ENCODE data around the gene TUSC1. TPM values are rescaled to one million over a fixed set of nuclear protein-coding genes. Genes with fewer than 3 reads are reported as not detected.
"Not testable (repeated sequence)": the region's sequence is repeated elsewhere in the genome, so short reads cannot be mapped to it uniquely, and the experiment has no call there.

TUSC1 gene
- total RNA-seq (under 1 TPM in 1 of 2 experiments, not detected in 1; 0.25 TPM), polyA plus RNA-seq (under 1 TPM in 2 of 3 donors, not detected in 1; 0.11 to 0.14 TPM), total RNA-seq (0 to 0.39 (median 0.08) reads per million in 6 experiments)

DNA sequence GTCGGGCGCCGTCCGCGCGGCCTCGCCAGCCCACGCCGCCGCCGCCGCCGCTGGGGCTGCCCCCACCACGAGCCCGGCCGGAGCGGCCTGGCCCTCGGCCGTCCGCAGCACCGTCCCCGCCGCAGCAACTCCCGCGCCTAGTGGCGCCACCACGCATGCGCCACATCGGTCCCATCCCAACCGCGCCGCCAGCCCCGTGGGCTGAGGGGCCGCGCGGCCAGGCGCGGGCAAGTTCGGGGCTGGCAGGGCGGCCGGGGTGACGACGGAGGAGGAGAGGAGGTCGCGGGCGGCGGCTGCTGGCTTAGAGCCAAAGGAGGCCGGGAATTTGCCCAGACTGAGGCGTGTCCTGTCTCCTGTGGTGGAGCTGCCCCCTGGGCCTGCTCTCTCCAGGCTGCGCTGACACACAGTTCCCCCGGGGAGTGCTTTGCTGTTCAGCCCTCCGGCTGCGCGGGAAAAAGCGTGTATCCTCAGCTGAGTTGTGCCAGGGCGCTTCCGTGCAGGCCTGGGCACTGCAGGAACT, at the start of gene TUSC1:
TSS of gene TUSC1 (minus strand) at position 298 of the 520 bp plus-strand sequence. CDS start at position 166, 132 bp downstream.
- POLR2A ChIA-PET = no interaction called here
- peak in 1 of 10 donors; percentile 2 for DNase-seq
- H3K27me3 Mint-ChIP-seq = peaks cover 8 to 26% (median 16%) of the 10 kb centered on the region in 5 donors
- H3K9me3 Mint-ChIP-seq = peaks cover 4 to 21% (median 10%) of the 10 kb centered on the region in 9 donors
- H3K36me3 Mint-ChIP-seq = peaks cover 0 to 8% (median 4%) of the 10 kb centered on the region in 3 donors
- H3K4me3 Mint-ChIP-seq = peak within 1 kb of the TSS in 9 of 10 donors; percentile 33 to 75 (median 54)
- no peak within 1 kb of the TSS for H3K27ac Mint-ChIP-seq
- peaks cover 0 to 7% (median 1%) of the 10 kb centered on the region in 4 donors for H3K4me1 Mint-ChIP-seq
- peak in 1 of 2 donors; percentile 33 for ATAC-seq

DNA sequence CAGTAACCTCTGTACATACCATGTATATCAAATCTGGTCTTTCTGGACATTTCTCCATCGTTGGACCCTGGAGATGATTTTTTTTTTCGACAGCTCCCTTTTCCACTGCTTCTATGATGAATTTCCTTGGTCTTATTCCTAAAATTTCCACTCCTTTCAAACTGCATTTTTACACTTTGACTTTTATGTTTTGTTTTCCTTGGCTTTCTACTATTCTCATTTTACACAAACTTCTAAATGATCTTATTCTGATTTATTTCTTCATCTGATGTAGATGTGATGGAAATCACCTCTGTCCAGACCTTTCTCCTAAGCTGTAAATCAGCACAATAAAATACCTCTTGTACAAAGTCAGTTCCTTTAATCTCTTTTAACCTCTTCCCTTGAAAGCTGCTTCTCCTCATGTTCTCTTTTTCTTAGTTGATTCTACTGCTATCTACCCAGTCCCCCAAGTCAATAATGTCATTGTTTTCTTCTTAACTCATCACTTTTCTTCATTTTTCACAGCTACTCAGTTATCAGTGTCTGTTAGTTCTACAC, 48.7 kb upstream of the TUSC1 start:
- no peaks in the 10 kb centered on the region for H3K27me3 Mint-ChIP-seq
- POLR2A ChIA-PET = no interaction called here
- H3K27ac Mint-ChIP-seq = no peak overlapping the region

DNA sequence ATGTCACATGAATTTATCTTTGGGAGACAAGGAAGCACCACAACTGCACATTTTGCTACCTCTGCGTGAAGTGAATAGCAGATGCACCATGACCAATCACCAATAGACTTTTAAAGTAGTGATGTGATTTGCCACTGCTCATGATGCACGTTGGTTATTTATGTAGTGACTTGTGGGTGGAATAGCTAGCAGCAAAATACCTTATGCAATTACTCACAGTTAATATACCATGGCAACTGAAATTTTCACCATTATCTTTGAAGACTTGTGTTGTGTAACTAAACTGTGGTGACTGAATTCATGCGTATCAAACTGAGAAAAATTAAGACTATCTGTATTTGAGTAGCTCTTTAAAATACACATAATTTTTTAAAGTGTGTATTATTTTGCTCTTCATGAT, 46.2 kb upstream of the TUSC1 start:
- DNase-seq (no peak), ATAC-seq (no peak)
- POLR2A ChIA-PET = no interaction called here
- Mint-ChIP-seq H3K9me3 (peaks cover 0 to 7% (median 3%) of the 10 kb centered on the region in 9 donors), H3K27me3 (no peaks in the 10 kb centered on the region), H3K36me3 (no peaks in the 10 kb centered on the region), H3K4me3 (no peak overlapping the region), H3K4me1 (no peaks in the 10 kb centered on the region), H3K27ac (no peak overlapping the region)

More for the DNA sequence above, 48.7 kb upstream of the TUSC1 start:
- Mint-ChIP-seq H3K36me3 (peaks cover 0 to 4% (median 0%) of the 10 kb centered on the region in 3 donors), H3K4me1 (no peaks in the 10 kb centered on the region), H3K9me3 (peaks cover 0 to 15% (median 7%) of the 10 kb centered on the region in 9 donors), H3K4me3 (no peak overlapping the region)
- DNase-seq (no peak), ATAC-seq (no peak)

DNA sequence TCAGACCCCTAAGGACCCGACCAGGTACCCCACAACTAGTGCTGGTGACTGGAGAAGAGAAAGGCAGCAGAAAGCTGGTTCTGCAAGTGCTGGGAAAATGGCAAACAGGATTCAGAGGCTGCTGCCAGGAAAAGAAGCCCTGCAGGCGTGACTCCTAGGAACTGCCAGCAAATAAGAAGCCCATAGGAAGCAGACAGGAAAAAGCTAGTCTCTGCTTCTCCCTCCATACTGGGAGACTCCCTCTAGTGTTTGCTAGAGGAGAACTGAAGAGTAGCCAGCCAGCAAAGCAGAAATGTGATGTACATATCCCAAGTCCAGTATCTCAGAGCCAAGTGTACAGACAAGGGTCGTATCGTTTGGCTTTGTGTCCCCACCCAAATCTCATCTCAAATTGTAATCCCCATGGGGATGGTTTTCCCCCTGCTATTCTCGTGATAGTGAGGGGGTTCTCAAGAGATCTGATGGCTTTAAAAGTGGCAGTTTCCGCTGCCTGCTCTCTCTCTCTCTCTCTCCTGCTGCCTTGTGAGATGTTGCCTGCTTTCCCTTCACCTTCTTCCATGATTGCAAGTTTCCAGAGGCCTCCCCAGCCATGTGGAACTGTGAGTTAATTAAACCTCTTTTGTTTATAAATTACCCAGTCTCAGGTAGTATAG, 38.1 kb upstream of the TUSC1 start:
- Mint-ChIP-seq H3K4me1 (no peaks in the 10 kb centered on the region), H3K27ac (no peak overlapping the region), H3K4me3 (no peak overlapping the region), H3K9me3 (peaks cover 0 to 11% (median 5%) of the 10 kb centered on the region in 9 donors), H3K27me3 (no peaks in the 10 kb centered on the region), H3K36me3 (no peaks in the 10 kb centered on the region)
- no peak for ATAC-seq
- POLR2A ChIA-PET = no interaction called here
- DNase-seq = no peak

DNA sequence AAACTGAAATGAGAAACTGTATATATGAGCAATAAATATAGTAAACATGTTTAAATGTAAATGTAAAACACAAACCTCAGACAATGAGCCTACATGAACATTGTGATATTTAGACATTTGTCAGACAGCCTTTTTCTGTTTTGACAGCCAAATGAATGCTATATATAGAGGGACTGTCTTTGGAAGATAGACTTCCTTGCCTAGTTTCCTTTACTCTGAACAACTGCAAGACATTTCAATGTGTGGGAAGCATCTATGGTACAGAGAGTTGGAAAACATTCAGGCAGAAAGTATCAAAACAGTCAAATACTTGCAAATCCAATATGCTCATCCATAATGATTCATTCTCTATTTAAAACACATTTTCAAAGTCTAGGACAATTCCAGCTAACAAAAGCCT, 31.7 kb upstream of the TUSC1 start:
- ATAC-seq (no peak), DNase-seq (no peak)
- POLR2A ChIA-PET = no interaction called here
- Mint-ChIP-seq H3K9me3 (peaks cover 0 to 12% (median 2%) of the 10 kb centered on the region in 9 donors), H3K4me1 (no peaks in the 10 kb centered on the region), H3K27me3 (no peaks in the 10 kb centered on the region), H3K36me3 (no peaks in the 10 kb centered on the region), H3K4me3 (no peak overlapping the region), H3K27ac (no peak overlapping the region)

DNA sequence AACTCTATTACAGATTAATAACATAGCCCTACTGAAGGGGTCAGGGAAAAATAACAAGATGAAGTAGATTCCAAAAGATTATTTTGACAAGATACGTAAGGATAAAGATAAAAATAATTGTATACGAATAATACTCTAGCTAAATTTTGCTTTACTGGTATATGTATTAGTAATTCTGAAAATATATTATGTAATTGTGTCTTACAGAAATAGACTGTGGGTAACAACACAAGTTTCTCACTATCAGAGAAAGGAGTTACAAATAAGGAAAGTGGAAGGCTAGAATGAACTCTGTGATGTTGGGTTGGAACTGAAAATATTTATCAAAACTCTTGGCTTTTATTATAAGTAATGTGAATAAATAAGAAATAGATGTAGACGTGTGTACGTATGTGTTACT, 26.6 kb upstream of the TUSC1 start:
- POLR2A ChIA-PET = no interaction called here
- H3K4me1 Mint-ChIP-seq = no peaks in the 10 kb centered on the region
- H3K36me3 Mint-ChIP-seq = no peaks in the 10 kb centered on the region
- peaks cover 0 to 22% (median 3%) of the 10 kb centered on the region in 9 donors for H3K9me3 Mint-ChIP-seq
- H3K27ac Mint-ChIP-seq = no peak overlapping the region
- no peaks in the 10 kb centered on the region for H3K27me3 Mint-ChIP-seq
- H3K4me3 Mint-ChIP-seq = no peak overlapping the region
- ATAC-seq (no peak), DNase-seq (no peak)

DNA sequence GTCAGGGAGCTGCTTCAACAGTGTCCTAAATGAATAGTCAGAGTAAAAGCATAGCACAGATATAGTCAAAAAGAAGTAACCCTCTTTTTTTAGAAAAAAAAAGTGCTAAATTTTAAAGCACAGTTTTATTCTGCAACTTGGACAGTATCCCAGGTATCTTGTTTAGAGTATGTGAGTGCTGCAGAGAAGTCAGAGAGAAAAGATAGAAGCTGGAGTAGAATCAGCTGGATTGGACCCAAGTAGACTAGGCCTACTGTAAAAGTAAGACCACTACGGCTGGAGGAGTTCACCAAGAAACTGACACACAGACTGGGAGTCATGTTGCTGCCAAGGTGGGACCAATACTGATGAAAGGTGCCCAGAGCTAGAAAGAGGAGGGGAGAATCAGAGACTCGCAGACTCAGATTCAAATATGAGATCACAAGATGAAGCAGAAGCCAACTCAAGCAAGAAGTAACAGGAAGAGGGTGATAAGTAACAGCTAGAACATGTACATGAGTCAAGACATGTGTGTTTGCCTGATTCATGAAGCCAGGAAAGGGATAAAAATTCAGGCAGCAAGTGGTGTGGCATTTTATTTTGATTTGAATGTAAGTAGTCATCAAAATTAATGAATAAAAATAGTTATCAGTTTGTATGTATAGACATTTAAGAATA, 25.6 kb upstream of the TUSC1 start:
- ATAC-seq = no peak
- no peaks in the 10 kb centered on the region for H3K27me3 Mint-ChIP-seq
- H3K9me3 Mint-ChIP-seq = peaks cover 0 to 22% (median 3%) of the 10 kb centered on the region in 9 donors
- POLR2A ChIA-PET = no interaction called here
- DNase-seq = no peak
- no peak overlapping the region for H3K4me3 Mint-ChIP-seq
- no peaks in the 10 kb centered on the region for H3K4me1 Mint-ChIP-seq
- H3K36me3 Mint-ChIP-seq = no peaks in the 10 kb centered on the region
- H3K27ac Mint-ChIP-seq = no peak overlapping the region

DNA sequence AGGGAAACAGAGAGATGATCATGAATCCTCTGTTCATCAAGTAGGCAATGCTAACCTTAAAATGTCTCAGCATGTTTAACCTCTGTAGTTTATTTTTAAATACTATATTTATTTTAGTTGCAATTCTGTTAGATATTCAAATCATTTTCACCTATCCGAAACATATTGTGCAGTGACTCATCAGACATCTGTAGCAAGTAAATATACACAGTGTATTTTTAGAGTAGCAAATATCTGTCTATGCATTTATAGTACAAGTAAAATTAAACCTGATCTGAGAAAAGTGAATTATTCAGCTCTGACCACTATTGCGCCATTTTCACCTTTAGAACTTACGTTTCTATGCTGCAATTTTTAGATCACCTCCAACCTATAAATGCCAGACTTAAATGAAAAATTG, 24.3 kb upstream of the TUSC1 start:
- ATAC-seq (no peak), DNase-seq (no peak)
- POLR2A ChIA-PET = no interaction called here
- H3K36me3 Mint-ChIP-seq = no peaks in the 10 kb centered on the region
- H3K27me3 Mint-ChIP-seq = no peaks in the 10 kb centered on the region
- no peak overlapping the region for H3K27ac Mint-ChIP-seq
- H3K4me3 Mint-ChIP-seq = no peak overlapping the region
- no peaks in the 10 kb centered on the region for H3K4me1 Mint-ChIP-seq
- H3K9me3 Mint-ChIP-seq = peaks cover 0 to 22% (median 3%) of the 10 kb centered on the region in 9 donors

DNA sequence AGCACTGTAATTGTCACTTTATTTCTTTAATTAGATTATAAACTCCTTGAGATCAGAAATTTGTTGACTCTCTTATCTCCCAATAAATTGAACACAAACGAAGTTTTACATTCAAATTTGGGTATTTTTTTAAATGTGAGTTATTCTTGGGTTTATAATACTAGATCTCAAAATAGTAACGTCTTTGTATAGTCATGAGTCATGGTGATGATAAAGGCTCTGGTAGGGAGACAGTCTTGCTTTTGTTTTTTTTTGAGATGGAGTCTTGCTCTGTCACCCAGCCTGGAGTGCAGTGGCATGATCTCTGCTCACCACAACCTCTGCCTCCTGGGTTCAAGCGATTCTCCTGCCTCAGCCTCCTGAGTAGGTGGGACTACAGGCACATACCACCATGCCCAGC, 22.7 kb upstream of the TUSC1 start:
- H3K4me1 Mint-ChIP-seq, POLR2A ChIA-PET, H3K36me3 Mint-ChIP-seq, H3K27ac Mint-ChIP-seq, H3K4me3 Mint-ChIP-seq, DNase-seq, H3K27me3 Mint-ChIP-seq, ATAC-seq: not testable (repeated sequence)
- H3K9me3 Mint-ChIP-seq = peaks cover 0 to 22% (median 3%) of the 10 kb centered on the region in 9 donors

DNA sequence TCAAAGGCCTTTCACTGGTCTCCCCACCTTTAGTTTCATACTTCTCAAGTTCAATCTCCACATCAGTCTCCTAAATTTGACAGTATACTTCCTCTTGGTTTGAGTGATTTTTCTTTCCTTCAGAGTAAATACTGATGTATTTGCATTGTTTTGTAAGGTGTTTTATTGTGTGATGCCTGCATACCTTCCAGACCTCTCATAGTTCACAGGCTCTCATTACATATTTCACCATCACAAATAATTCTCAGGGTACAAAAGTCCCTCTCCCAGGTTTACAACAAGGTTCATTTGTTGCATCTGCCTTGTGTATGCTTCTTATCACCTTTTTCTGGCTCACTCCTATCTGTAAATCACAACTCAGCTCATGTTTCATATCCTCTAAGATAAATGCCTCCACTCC, 22.2 kb upstream of the TUSC1 start:
- POLR2A ChIA-PET = no interaction called here
- no peaks in the 10 kb centered on the region for H3K36me3 Mint-ChIP-seq

DNA sequence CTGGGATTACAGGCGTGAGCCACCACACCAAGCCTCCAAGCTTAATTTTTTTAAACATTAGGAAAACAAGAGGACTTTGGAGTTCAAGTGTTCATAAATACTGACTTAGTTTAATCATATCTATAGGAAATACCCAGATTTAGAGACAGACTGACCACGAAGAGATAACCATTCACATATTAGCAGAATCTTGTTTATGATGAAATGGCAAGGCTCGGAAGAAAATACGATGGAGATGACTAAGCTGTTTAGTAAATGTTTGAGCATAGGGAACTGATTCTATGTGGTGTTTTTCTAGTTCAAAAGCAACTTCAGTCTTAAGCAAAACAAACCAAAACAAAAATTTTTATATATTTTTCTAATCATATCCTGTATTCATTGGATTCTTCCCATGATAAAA, 13.5 kb upstream of the TUSC1 start:
- H3K27me3 Mint-ChIP-seq = peaks cover 0 to 1% (median 0%) of the 10 kb centered on the region in 5 donors
- no peaks in the 10 kb centered on the region for H3K4me1 Mint-ChIP-seq
- no peak overlapping the region for H3K4me3 Mint-ChIP-seq
- DNase-seq = no peak
- POLR2A ChIA-PET = no interaction called here
- no peaks in the 10 kb centered on the region for H3K36me3 Mint-ChIP-seq
- H3K27ac Mint-ChIP-seq = no peak overlapping the region
- peaks cover 0 to 19% (median 6%) of the 10 kb centered on the region in 9 donors for H3K9me3 Mint-ChIP-seq
- no peak for ATAC-seq

More for the DNA sequence above, 22.2 kb upstream of the TUSC1 start:
- H3K9me3 Mint-ChIP-seq = peaks cover 0 to 22% (median 3%) of the 10 kb centered on the region in 9 donors
- no peak overlapping the region for H3K27ac Mint-ChIP-seq
- no peak for ATAC-seq
- H3K4me3 Mint-ChIP-seq = no peak overlapping the region
- no peaks in the 10 kb centered on the region for H3K27me3 Mint-ChIP-seq
- H3K4me1 Mint-ChIP-seq = no peaks in the 10 kb centered on the region
- no peak for DNase-seq

DNA sequence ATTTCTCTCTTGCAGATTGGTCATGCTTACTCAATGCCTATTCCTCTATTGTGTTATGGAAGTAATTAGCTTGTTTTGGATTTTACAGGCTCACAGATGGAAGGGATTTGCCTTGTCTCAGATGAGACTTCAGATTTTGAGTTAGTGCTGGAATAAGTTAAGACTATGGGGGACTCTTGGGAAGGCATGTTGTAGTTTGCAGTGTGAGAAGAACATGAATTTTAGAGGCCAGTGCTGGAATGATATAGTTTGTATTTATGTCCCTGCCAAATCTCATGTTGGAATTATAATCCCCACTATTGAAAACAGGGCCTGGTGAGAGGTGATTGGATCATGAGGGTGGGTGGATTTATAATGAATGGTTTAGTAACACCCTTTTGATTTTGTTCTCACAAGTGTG, 6.1 kb upstream of the TUSC1 start:
- peaks cover 3 to 29% (median 13%) of the 10 kb centered on the region in 9 donors for H3K9me3 Mint-ChIP-seq
- no peak for DNase-seq
- peaks cover 0 to 5% (median 2%) of the 10 kb centered on the region in 5 donors for H3K27me3 Mint-ChIP-seq
- POLR2A ChIA-PET = no interaction called here
- H3K36me3 Mint-ChIP-seq = no peaks in the 10 kb centered on the region
- H3K27ac Mint-ChIP-seq = no peak overlapping the region
- no peak overlapping the region for H3K4me3 Mint-ChIP-seq
- no peak for ATAC-seq
- no peaks in the 10 kb centered on the region for H3K4me1 Mint-ChIP-seq

DNA sequence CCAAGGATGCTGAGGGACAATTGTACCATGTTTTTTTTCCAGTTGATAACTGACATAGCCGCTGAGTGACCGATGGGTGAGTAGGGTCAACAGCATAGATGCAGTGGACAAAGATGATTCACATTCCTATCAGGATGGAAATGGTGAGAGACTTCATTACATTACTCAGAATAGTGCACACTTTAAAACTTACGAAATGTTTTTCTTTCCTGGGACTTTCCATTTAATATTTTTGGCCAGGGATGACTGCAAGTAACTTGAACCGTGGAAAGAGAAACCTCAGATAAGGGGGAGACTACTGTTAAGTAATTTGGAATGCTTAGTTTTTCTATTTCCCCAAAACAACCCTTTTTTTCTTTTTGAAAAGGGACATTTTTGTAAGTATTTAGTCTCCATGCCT, 3.0 kb upstream of the TUSC1 start:
- Mint-ChIP-seq H3K4me3 (no peak overlapping the region), H3K27ac (no peak overlapping the region), H3K4me1 (peaks cover 0 to 7% (median 1%) of the 10 kb centered on the region in 4 donors), H3K27me3 (peaks cover 2 to 19% (median 13%) of the 10 kb centered on the region in 5 donors), H3K9me3 (peaks cover 5 to 29% (median 19%) of the 10 kb centered on the region in 9 donors), H3K36me3 (peaks cover 0 to 8% (median 4%) of the 10 kb centered on the region in 3 donors)
- no peak for DNase-seq
- no peak for ATAC-seq
- POLR2A ChIA-PET = no interaction called here
